ENCODE results near the gene CLRN2.

The CLRN2 gene

GRCh38 chr4:17502756-17503155 lies 12.2 kb upstream of the CLRN2 start:
- no peak overlapping the region for H3K4me3 ChIP-seq (ENCODE audit: low read length)
- DNase-seq (ENCODE audit: low read depth): no peak
- no peak for TF ChIP-seq CTCF (conservative IDR thresholded peaks at IDR 0.05; ENCODE audit: low read length)

- TF ChIP-seq CTCF (conservative IDR thresholded peaks at IDR 0.05; ENCODE audit: low read length): no peak
- H3K4me3 ChIP-seq (ENCODE audit: low read length): no peak overlapping the region
- DNase-seq (ENCODE audit: low read depth): no peak
These were observed 10.9 kb upstream of the CLRN2 start for GRCh38 chr4:17504081-17504480.

GRCh38 chr4:17510582-17510981 lies 4.4 kb upstream of the CLRN2 start:
- peak overlapping the region; percentile 12; the same call in 1 of the 2 replicates for H3K4me3 ChIP-seq (ENCODE audit: low read length)
- no peak for DNase-seq (ENCODE audit: low read depth)
- no peak for TF ChIP-seq CTCF (conservative IDR thresholded peaks at IDR 0.05; ENCODE audit: low read length)

GRCh38 chr4:17511051-17511450 lies 3.9 kb upstream of the CLRN2 start:
- DNase-seq (ENCODE audit: low read depth): peak; percentile 10
- TF ChIP-seq CTCF (conservative IDR thresholded peaks at IDR 0.05; ENCODE audit: low read length): no peak
- H3K4me3 ChIP-seq (ENCODE audit: low read length): peak overlapping the region; percentile 76

GRCh38 chr4:17511509-17511949 lies 3.4 kb upstream of the CLRN2 start:
- no peak for TF ChIP-seq CTCF (conservative IDR thresholded peaks at IDR 0.05; ENCODE audit: low read length)
- H3K4me3 ChIP-seq (ENCODE audit: low read length): peak overlapping the region; percentile 76
- peak; percentile 48 for DNase-seq (ENCODE audit: low read depth)

- peak; percentile 16 for TF ChIP-seq CTCF (conservative IDR thresholded peaks at IDR 0.05; ENCODE audit: low read length)
- H3K4me3 ChIP-seq (ENCODE audit: low read length): peak within 1 kb of the TSS; percentile 76
- DNase-seq (ENCODE audit: low read depth): peak; percentile 65
These were observed 2.8 kb upstream of the CLRN2 start, which contains the start of gene QDPR for GRCh38 chr4:17511950-17512795. Gene QDPR (minus strand): TSS chr4:17512090. CDS start chr4:17512054, 36 bp downstream.

Data from AG10803 (cell line).